ENCODE results near the gene MAB21L3.

Gene MAB21L3

GRCh38 chr1:116096013-116096618 lies 15.1 kb upstream of the MAB21L3 start:
- H3K4me1 ChIP-seq (ENCODE audit: insufficient read depth, insufficient read length) = no peaks in the 10 kb centered on the region
- no peak overlapping the region for H3K9ac ChIP-seq (ENCODE audit: insufficient read length, low read depth)
- H3K36me3 ChIP-seq (ENCODE audit: insufficient read depth, insufficient read length, low read length) = no peaks in the 10 kb centered on the region
- H3K4me3 ChIP-seq (ENCODE audit: insufficient read length, low read depth) = no peak overlapping the region
- TF ChIP-seq YY1 (IDR thresholded peaks at IDR 0.05; ENCODE audit: insufficient read depth, insufficient read length) (no peak), SUZ12 (IDR thresholded peaks at IDR 0.05; ENCODE audit: extremely low read depth, insufficient read depth, insufficient read length) (no peak), ZNF274 (IDR thresholded peaks at IDR 0.05; ENCODE audit: low read depth, low read length) (no peak)
- DNase-seq (ENCODE audit: low read depth, low spot score) = peak; percentile 32
- H3K9me3 ChIP-seq (ENCODE audit: insufficient read depth, low read length) = peaks cover 30% of the 10 kb centered on the region
- H3K27me3 ChIP-seq (ENCODE audit: insufficient read depth, insufficient read length) = no peaks in the 10 kb centered on the region

DNA sequence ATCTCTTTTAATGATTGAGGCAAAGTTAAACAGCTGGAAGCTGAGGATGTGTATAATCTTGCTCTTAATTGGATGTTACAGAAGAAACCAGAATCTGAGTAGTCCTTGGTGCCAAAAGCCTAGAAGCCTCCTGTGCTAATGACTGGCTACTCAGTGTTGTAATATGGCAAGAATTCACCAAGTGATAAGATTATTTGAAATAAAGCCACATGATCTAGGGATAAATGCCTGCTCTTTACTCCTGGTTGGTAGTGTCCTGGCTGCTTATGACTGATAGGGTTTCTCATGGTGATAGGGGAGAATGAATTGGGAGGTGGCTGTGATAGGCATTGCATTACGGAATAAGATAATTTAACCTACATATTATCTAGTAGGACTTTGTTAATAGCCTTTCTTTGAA lies 13.6 kb upstream of the MAB21L3 start:
- H3K4me1 ChIP-seq (ENCODE audit: insufficient read depth, insufficient read length) = no peaks in the 10 kb centered on the region
- no peaks in the 10 kb centered on the region for H3K27me3 ChIP-seq (ENCODE audit: insufficient read depth, insufficient read length)
- H3K4me3 ChIP-seq (ENCODE audit: insufficient read length, low read depth) = no peak overlapping the region
- H3K36me3 ChIP-seq (ENCODE audit: insufficient read depth, insufficient read length, low read length) = no peaks in the 10 kb centered on the region
- peaks cover 28% of the 10 kb centered on the region for H3K9me3 ChIP-seq (ENCODE audit: insufficient read depth, low read length)
- no peak for DNase-seq (ENCODE audit: low read depth, low spot score)
- no peak overlapping the region for H3K9ac ChIP-seq (ENCODE audit: insufficient read length, low read depth)
- TF ChIP-seq ZNF274 (IDR thresholded peaks at IDR 0.05; ENCODE audit: low read depth, low read length) = no peak
- TF ChIP-seq SUZ12 (IDR thresholded peaks at IDR 0.05; ENCODE audit: extremely low read depth, insufficient read depth, insufficient read length) = no peak
- no peak for TF ChIP-seq YY1 (IDR thresholded peaks at IDR 0.05; ENCODE audit: insufficient read depth, insufficient read length)

DNA sequence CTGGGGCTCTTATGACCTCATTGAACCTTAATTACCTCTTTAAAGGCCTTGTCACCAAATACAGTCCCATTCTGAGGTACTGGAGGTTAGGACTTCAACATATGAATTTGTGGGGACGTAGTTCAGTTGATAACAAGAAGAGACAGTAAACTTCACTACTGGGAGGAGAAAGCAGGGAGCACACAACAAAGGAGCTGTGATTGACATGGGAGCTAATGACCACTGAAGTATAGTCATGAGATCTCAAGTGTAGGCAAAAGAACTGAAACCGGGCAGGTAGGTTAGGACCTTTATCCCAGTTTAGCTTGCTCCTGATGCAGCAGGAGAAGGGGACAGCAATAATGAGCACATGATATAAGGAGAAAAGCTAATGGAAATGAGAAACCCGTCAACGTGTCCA lies 11.8 kb upstream of the MAB21L3 start:
- H3K36me3 ChIP-seq (ENCODE audit: insufficient read depth, insufficient read length, low read length) = no peaks in the 10 kb centered on the region
- TF ChIP-seq ZNF274 (IDR thresholded peaks at IDR 0.05; ENCODE audit: low read depth, low read length) = no peak
- no peak for TF ChIP-seq YY1 (IDR thresholded peaks at IDR 0.05; ENCODE audit: insufficient read depth, insufficient read length)
- TF ChIP-seq SUZ12 (IDR thresholded peaks at IDR 0.05; ENCODE audit: extremely low read depth, insufficient read depth, insufficient read length) = no peak
- H3K9me3 ChIP-seq (ENCODE audit: insufficient read depth, low read length) = peaks cover 24% of the 10 kb centered on the region
- H3K4me1 ChIP-seq (ENCODE audit: insufficient read depth, insufficient read length) = no peaks in the 10 kb centered on the region
- no peak overlapping the region for H3K9ac ChIP-seq (ENCODE audit: insufficient read length, low read depth)
- no peaks in the 10 kb centered on the region for H3K27me3 ChIP-seq (ENCODE audit: insufficient read depth, insufficient read length)
- no peak overlapping the region for H3K4me3 ChIP-seq (ENCODE audit: insufficient read length, low read depth)
- no peak for DNase-seq (ENCODE audit: low read depth, low spot score)

DNA sequence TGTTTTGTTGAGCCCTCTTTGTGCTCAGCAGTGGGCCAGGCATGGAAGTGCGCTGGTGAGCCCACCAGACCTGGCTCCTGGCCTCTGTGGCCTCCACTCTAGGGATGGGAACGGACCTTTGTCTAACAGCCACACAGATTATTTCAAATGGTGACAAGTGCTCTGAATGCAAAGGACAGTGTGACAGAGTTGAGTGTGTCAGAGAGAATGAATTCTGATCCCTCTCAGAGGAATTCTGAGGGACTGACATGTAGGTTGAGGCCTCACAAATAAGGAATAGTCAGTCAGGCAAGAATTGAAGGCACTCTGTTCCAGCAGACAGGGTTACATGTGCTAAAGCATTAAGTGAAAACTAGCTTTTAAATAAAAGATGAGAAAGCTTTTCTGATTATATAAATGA lies 11.3 kb upstream of the MAB21L3 start:
- H3K9ac ChIP-seq (ENCODE audit: insufficient read length, low read depth) = no peak overlapping the region
- H3K4me1 ChIP-seq (ENCODE audit: insufficient read depth, insufficient read length) = no peaks in the 10 kb centered on the region
- TF ChIP-seq SUZ12 (IDR thresholded peaks at IDR 0.05; ENCODE audit: extremely low read depth, insufficient read depth, insufficient read length) (no peak), YY1 (IDR thresholded peaks at IDR 0.05; ENCODE audit: insufficient read depth, insufficient read length) (no peak), ZNF274 (IDR thresholded peaks at IDR 0.05; ENCODE audit: low read depth, low read length) (no peak)
- DNase-seq (ENCODE audit: low read depth, low spot score) = no peak
- H3K27me3 ChIP-seq (ENCODE audit: insufficient read depth, insufficient read length) = no peaks in the 10 kb centered on the region
- no peaks in the 10 kb centered on the region for H3K36me3 ChIP-seq (ENCODE audit: insufficient read depth, insufficient read length, low read length)
- H3K4me3 ChIP-seq (ENCODE audit: insufficient read length, low read depth) = no peak overlapping the region
- H3K9me3 ChIP-seq (ENCODE audit: insufficient read depth, low read length) = peaks cover 19% of the 10 kb centered on the region

DNA sequence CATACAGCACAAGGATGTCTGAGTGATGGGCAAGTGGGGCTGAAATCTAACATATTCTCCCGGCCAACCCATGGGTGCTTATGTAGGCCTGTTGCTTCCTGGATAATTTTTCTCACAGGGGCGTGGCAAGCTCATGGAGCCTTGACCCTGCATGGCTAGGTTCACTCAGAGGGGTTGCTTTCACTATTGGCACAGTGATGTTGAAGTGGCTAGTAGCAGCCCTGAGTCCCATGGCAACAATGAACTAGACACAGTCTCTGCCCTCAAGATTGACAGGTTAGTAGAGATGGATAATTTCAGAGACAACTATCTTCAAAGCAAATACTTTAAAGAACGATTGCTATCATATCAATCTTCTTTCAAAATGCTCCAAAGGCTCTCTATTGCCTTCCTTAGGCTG lies 6.5 kb upstream of the MAB21L3 start:
- DNase-seq (ENCODE audit: low read depth, low spot score) = no peak

DNA sequence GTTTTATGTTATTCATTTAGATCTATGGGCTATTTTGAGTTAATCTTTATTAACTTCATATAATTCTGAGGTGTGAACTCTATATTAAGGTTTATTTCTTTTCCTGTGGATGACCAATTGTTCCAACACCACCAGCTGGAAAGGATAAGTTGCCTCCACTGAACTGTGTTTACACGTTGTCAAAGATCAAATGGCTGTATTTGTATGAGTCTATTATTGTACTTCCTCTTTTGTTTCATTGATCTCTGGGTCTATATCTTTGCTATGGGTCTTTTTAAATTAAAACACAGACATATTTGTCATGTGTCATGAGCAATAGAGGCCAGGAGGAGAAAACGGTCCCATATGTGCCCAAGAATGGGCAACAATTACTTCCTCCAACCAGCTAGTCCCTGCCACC lies 5.2 kb upstream of the MAB21L3 start:
- Histone ChIP-seq H3K36me3 (ENCODE audit: insufficient read depth, insufficient read length, low read length) (no peaks in the 10 kb centered on the region), H3K9ac (ENCODE audit: insufficient read length, low read depth) (no peak overlapping the region), H3K9me3 (ENCODE audit: insufficient read depth, low read length) (no peaks in the 10 kb centered on the region), H3K27me3 (ENCODE audit: insufficient read depth, insufficient read length) (no peaks in the 10 kb centered on the region), H3K4me1 (ENCODE audit: insufficient read depth, insufficient read length) (no peaks in the 10 kb centered on the region), H3K4me3 (ENCODE audit: insufficient read length, low read depth) (no peak overlapping the region)
- no peak for TF ChIP-seq ZNF274 (IDR thresholded peaks at IDR 0.05; ENCODE audit: low read depth, low read length)
- no peak for TF ChIP-seq YY1 (IDR thresholded peaks at IDR 0.05; ENCODE audit: insufficient read depth, insufficient read length)
- TF ChIP-seq SUZ12 (IDR thresholded peaks at IDR 0.05; ENCODE audit: extremely low read depth, insufficient read depth, insufficient read length) = no peak
- DNase-seq (ENCODE audit: low read depth, low spot score) = no peak

More for the DNA sequence above, 6.5 kb upstream of the MAB21L3 start:
- Histone ChIP-seq H3K4me1 (ENCODE audit: insufficient read depth, insufficient read length) (no peaks in the 10 kb centered on the region), H3K4me3 (ENCODE audit: insufficient read length, low read depth) (no peak overlapping the region), H3K27me3 (ENCODE audit: insufficient read depth, insufficient read length) (no peaks in the 10 kb centered on the region), H3K9ac (ENCODE audit: insufficient read length, low read depth) (no peak overlapping the region), H3K9me3 (ENCODE audit: insufficient read depth, low read length) (no peaks in the 10 kb centered on the region), H3K36me3 (ENCODE audit: insufficient read depth, insufficient read length, low read length) (no peaks in the 10 kb centered on the region)
- TF ChIP-seq ZNF274 (IDR thresholded peaks at IDR 0.05; ENCODE audit: low read depth, low read length) (no peak), YY1 (IDR thresholded peaks at IDR 0.05; ENCODE audit: insufficient read depth, insufficient read length) (no peak), SUZ12 (IDR thresholded peaks at IDR 0.05; ENCODE audit: extremely low read depth, insufficient read depth, insufficient read length) (no peak)

- Histone ChIP-seq H3K9ac (ENCODE audit: insufficient read length, low read depth) (no peak overlapping the region), H3K4me3 (ENCODE audit: insufficient read length, low read depth) (no peak overlapping the region), H3K36me3 (ENCODE audit: insufficient read depth, insufficient read length, low read length) (no peaks in the 10 kb centered on the region), H3K9me3 (ENCODE audit: insufficient read depth, low read length) (no peaks in the 10 kb centered on the region), H3K4me1 (ENCODE audit: insufficient read depth, insufficient read length) (peaks cover 2% of the 10 kb centered on the region), H3K27me3 (ENCODE audit: insufficient read depth, insufficient read length) (no peaks in the 10 kb centered on the region)
- no peak for DNase-seq (ENCODE audit: low read depth, low spot score)
- TF ChIP-seq ZNF274 (IDR thresholded peaks at IDR 0.05; ENCODE audit: low read depth, low read length) (no peak), YY1 (IDR thresholded peaks at IDR 0.05; ENCODE audit: insufficient read depth, insufficient read length) (no peak)
Observed at GRCh38 chr1:116106646-116107045, 4.6 kb upstream of the MAB21L3 start.
